ENCODE measurements around the gene TAMALIN. TPM values are rescaled to one million over a fixed set of nuclear protein-coding genes. Genes with fewer than 3 reads are reported as not detected.

Gene TAMALIN
- polyA plus RNA-seq, 1 donor from 2014 or later, result 6.1 TPM

- H3K27ac ChIP-seq (ENCODE audit: low read length), result no peak overlapping the region
- no peaks in the 10 kb centered on the region for H3K79me2 ChIP-seq (replicated peaks; ENCODE audit: insufficient read depth, low read length)
These were observed 1.3 kb downstream of the TAMALIN start for GRCh38 chr12:52007982-52008510.

GRCh38 chr12:52009081-52009751, 2.5 kb downstream of the TAMALIN start:
- no peaks in the 10 kb centered on the region for H3F3A ChIP-seq (ENCODE audit: insufficient read depth, low read length, poor library complexity, severe bottlenecking)
- H3K9ac ChIP-seq (ENCODE audit: low read length), result no peak overlapping the region
- peaks cover 29% of the 10 kb centered on the region for H3K27me3 ChIP-seq (ENCODE audit: insufficient read depth, low read depth, low read length)
- no peak overlapping the region for H3K4me3 ChIP-seq (ENCODE audit: low read length)
- H3K9me2 ChIP-seq (ENCODE audit: insufficient read depth, low read length), result no peaks in the 10 kb centered on the region
- no peaks in the 10 kb centered on the region for H3K9me3 ChIP-seq (ENCODE audit: low read length)
- H3K4me2 ChIP-seq (ENCODE audit: low read length), result no peak overlapping the region
- H4K20me1 ChIP-seq (ENCODE audit: insufficient read depth), result no peaks in the 10 kb centered on the region
- H3K36me3 ChIP-seq (ENCODE audit: insufficient read depth, low read length), result no peaks in the 10 kb centered on the region
- no peak overlapping the region for H2AFZ ChIP-seq (ENCODE audit: low read depth, low read length)
- H3K27ac ChIP-seq (ENCODE audit: low read length), result no peak overlapping the region
- H3K79me2 ChIP-seq (replicated peaks; ENCODE audit: insufficient read depth, low read length), result no peaks in the 10 kb centered on the region
- TF ChIP-seq REST (IDR thresholded peaks at IDR 0.05; ENCODE audit: borderline replicate concordance) (no peak), MXI1 (conservative IDR thresholded peaks at IDR 0.05; ENCODE audit: poor library complexity, severe bottlenecking) (no peak), EZH2 (IDR thresholded peaks at IDR 0.05; ENCODE audit: borderline replicate concordance, insufficient read depth, low read length, poor library complexity, severe bottlenecking) (no peak), TAF1 (IDR thresholded peaks at IDR 0.05; ENCODE audit: low read depth) (no peak), POLR2AphosphoS5 (IDR thresholded peaks at IDR 0.05) (no peak)

More at GRCh38 chr12:52007982-52008510, 1.3 kb downstream of the TAMALIN start:
- Histone ChIP-seq H3K4me2 (ENCODE audit: low read length) (no peak overlapping the region), H2AFZ (ENCODE audit: low read depth, low read length) (no peak overlapping the region), H3K4me3 (ENCODE audit: low read length) (no peak overlapping the region), H3K9me2 (ENCODE audit: insufficient read depth, low read length) (no peaks in the 10 kb centered on the region), H3K36me3 (ENCODE audit: insufficient read depth, low read length) (no peaks in the 10 kb centered on the region), H4K20me1 (ENCODE audit: insufficient read depth) (no peaks in the 10 kb centered on the region), H3K27me3 (ENCODE audit: insufficient read depth, low read depth, low read length) (peaks cover 29% of the 10 kb centered on the region), H3F3A (ENCODE audit: insufficient read depth, low read length, poor library complexity, severe bottlenecking) (no peaks in the 10 kb centered on the region), H3K9ac (ENCODE audit: low read length) (no peak overlapping the region), H3K9me3 (ENCODE audit: low read length) (no peaks in the 10 kb centered on the region)
- TF ChIP-seq POLR2AphosphoS5 (IDR thresholded peaks at IDR 0.05), result no peak
- TF ChIP-seq MXI1 (conservative IDR thresholded peaks at IDR 0.05; ENCODE audit: poor library complexity, severe bottlenecking), result no peak
- no peak for TF ChIP-seq REST (IDR thresholded peaks at IDR 0.05; ENCODE audit: borderline replicate concordance)
- no peak for TF ChIP-seq TAF1 (IDR thresholded peaks at IDR 0.05; ENCODE audit: low read depth)
- TF ChIP-seq CTCF (IDR thresholded peaks at IDR 0.05; ENCODE audit: poor library complexity, severe bottlenecking), result no peak
- TF ChIP-seq EZH2 (IDR thresholded peaks at IDR 0.05; ENCODE audit: borderline replicate concordance, insufficient read depth, low read length, poor library complexity, severe bottlenecking), result no peak
- TF ChIP-seq RAD21 (conservative IDR thresholded peaks at IDR 0.05), result no peak
- TF ChIP-seq EP300 (conservative IDR thresholded peaks at IDR 0.05; ENCODE audit: poor library complexity, severe bottlenecking), result no peak
- no peak for TF ChIP-seq SMC3 (conservative IDR thresholded peaks at IDR 0.05; ENCODE audit: poor library complexity)

Measured in neural cell (in vitro differentiated cells).